ENCODE data around the gene CEACAM21.

- TF ChIP-seq, protein P1, sequence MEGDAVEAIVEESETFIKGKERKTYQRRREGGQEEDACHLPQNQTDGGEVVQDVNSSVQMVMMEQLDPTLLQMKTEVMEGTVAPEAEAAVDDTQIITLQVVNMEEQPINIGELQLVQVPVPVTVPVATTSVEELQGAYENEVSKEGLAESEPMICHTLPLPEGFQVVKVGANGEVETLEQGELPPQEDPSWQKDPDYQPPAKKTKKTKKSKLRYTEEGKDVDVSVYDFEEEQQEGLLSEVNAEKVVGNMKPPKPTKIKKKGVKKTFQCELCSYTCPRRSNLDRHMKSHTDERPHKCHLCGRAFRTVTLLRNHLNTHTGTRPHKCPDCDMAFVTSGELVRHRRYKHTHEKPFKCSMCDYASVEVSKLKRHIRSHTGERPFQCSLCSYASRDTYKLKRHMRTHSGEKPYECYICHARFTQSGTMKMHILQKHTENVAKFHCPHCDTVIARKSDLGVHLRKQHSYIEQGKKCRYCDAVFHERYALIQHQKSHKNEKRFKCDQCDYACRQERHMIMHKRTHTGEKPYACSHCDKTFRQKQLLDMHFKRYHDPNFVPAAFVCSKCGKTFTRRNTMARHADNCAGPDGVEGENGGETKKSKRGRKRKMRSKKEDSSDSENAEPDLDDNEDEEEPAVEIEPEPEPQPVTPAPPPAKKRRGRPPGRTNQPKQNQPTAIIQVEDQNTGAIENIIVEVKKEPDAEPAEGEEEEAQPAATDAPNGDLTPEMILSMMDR (conservative IDR thresholded peaks at IDR 0.05 in 1 of 2, IDR thresholded peaks at IDR 0.05 in 1 of 2; ENCODE audit: low read depth in 1 of 2, low read length in 2 of 2), result no peak
- no peak for TF ChIP-seq EZH2 (IDR thresholded peaks at IDR 0.05; ENCODE audit: low read length, missing control alignments)
Observed at GRCh38 chr19:41595890-41596280, 19.9 kb downstream of the CEACAM21 start.
